OCI-LY3 (cell line): ENCODE results near the gene POP5.

Source experiments
- EZH2phosphoT487 ChIP-seq: fragments of 200-600 bp; shearing (Covaris generic); IDR thresholded peaks from 2 replicates; pipeline ENCODE4 v1.6.1; 2018; ENCODE audit warnings: antibody characterized with exemption, mixed run types, low read depth
- TF ChIP-seq, protein P1 (sequence below): fragments of 200-600, 300-600 bp; sonication (generic); IDR thresholded peaks from 2 replicates; pipeline ENCODE4 v1.5.1; 2014; ENCODE audit warnings: antibody characterized with exemption, low read length, low read depth

GRCh38 chr12:120588948-120589930 lies 8.0 kb upstream of the POP5 start:
- TF ChIP-seq, protein P1, sequence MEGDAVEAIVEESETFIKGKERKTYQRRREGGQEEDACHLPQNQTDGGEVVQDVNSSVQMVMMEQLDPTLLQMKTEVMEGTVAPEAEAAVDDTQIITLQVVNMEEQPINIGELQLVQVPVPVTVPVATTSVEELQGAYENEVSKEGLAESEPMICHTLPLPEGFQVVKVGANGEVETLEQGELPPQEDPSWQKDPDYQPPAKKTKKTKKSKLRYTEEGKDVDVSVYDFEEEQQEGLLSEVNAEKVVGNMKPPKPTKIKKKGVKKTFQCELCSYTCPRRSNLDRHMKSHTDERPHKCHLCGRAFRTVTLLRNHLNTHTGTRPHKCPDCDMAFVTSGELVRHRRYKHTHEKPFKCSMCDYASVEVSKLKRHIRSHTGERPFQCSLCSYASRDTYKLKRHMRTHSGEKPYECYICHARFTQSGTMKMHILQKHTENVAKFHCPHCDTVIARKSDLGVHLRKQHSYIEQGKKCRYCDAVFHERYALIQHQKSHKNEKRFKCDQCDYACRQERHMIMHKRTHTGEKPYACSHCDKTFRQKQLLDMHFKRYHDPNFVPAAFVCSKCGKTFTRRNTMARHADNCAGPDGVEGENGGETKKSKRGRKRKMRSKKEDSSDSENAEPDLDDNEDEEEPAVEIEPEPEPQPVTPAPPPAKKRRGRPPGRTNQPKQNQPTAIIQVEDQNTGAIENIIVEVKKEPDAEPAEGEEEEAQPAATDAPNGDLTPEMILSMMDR: no peak
- TF ChIP-seq EZH2phosphoT487: no peak
